Body of pancreas (tissue), 4 donors: ENCODE results near the gene RRP15. TPM values are rescaled to one million over a fixed set of nuclear protein-coding genes. Genes with fewer than 3 reads are reported as not detected.

ENCODE experiments used
- ATAC-seq: fragments of 150-250 bp; one replicate; pipeline ENCODE4 v1.9.1; 2016
- DNase-seq, 4 donors: peaks; one replicate each; pipeline ENCODE4 v3.0.0-alpha.2; 2019
- H3K27ac ChIP-seq, 4 donors: fragments of 200-600 bp; sonication (generic); 1 replicate in 3 of 4; 2 replicates in 1 of 4; pipeline versions ENCODE4 v1.5.1 to v1.6.1; 2016 to 2019; ENCODE audit warnings: mild to moderate bottlenecking in 1 of 4, mixed read lengths in 1 of 4, moderate library complexity in 1 of 4
- H3K27me3 ChIP-seq, 2 donors: fragments of 200-600 bp; sonication (generic); one replicate each; pipeline ENCODE4 v1.6.0; 2016; ENCODE audit warnings: mild to moderate bottlenecking in 1 of 2
- H3K36me3 ChIP-seq, 2 donors: fragments of 200-600 bp; sonication (generic); replicated peaks in 1 of 2; 2 replicates each; pipeline ENCODE4 v1.5.1; 2016; ENCODE audit warnings: low read depth in 2 of 2; ENCODE audit not compliant: insufficient read depth in 1 of 2
- H3K4me1 ChIP-seq: fragments of 200-600 bp; sonication (generic); one replicate; pipeline ENCODE4 v1.6.0; 2016
- H3K4me3 ChIP-seq, 2 donors: fragments of 200-600 bp; sonication (generic); 1 replicate in 1 of 2; 2 replicates in 1 of 2; pipeline ENCODE4 v1.5.1; 2016 to 2019
- H3K9me3 ChIP-seq, 3 donors: fragments of 200-600 bp; sonication (generic); 1 replicate in 2 of 3; 2 replicates in 1 of 3; pipeline ENCODE4 v1.5.1; 2016
- POLR2A ChIP-seq, 3 donors: fragments of 450-650 bp; IDR thresholded peaks; one replicate each; pipeline ENCODE4 v1.6.1; 2016; ENCODE audit warnings: antibody characterized with exemption in 3 of 3, mild to moderate bottlenecking in 2 of 3
- WGBS, 2 donors: methylation state at CpG; one replicate each; pipeline ENCODE4 v1.1.5; 2017; 5-methylcytosine and 5-hydroxymethylcytosine counted together
- intact Hi-C: fragments of 100-400 bp; cut with DNase I; formaldehyde crosslinking; loops from one replicate; pipeline ENCODE4 v1.15.1; 2023
- total RNA-seq, 2 donors: library from RNA; depleted of rRNA; stranded (reverse); fragments of >200 nt; gene quantifications; one replicate each; pipeline ENCODE4 v1.1.0, GENCODE V29; 2016
- TF ChIP-seq, protein P1 (sequence below), 7 experiments: fragments of 450-650 bp in 4 of 7; fragments of 200-600 bp in 3 of 7; sonication (generic) in 3 of 7; IDR thresholded peaks; one replicate each; pipeline ENCODE4 v1.5.1; 2016 to 2019; ENCODE audit warnings: antibody characterized with exemption in 7 of 7

Gene RRP15
- total RNA-seq, 2 donors from 2014 or later = 2.6 to 7.9 TPM

DNA sequence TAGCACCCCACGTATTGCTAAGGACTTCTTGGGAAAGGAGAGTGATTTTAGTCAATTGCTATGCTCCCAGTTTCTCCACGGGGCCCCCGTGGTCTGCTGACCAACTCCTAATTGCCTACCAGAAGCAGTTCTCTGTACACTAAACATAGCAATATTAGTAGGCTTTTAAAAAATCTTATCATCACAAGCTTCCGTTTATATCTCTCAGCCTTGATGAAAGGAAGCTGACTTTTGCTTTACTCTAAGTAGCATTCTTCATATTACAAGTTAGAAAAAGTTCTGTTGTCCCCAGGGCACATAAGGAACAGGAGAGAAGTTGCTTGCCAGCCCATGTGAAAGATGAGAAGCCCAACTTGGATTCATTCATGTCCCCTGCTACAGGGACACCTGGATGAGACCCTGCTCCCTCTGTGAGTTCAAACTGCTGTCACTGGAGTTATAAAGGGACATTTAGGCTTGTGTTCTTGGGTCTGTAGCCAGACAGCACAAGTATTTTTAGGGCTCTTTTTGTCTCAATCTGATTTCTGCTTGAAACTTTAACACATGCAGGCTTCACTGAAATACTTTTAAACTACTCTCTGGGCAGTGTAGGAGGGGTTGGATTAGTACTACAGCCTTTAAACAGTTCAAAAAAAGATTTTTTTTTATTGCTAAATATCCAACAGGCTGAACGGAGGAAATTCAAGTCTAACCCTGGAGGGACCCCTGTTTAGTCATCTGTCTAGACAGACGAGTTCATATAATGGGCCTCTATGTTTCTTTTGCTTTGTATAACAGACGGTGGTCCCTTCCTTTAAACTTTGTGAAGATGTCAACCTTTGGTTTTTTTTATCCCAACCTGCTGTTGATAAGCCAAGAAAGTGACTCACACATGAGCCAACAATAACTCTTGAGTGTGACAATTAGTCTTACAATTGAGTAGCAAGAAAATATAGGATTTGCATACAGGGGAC is 89.6 kb downstream of the RRP15 start:
- ATAC-seq (peak; percentile 20), DNase-seq (no peak)
- Histone ChIP-seq H3K36me3 (no peaks in the 10 kb centered on the region), H3K9me3 (no peaks in the 10 kb centered on the region), H3K4me3 (no peak overlapping the region), H3K27ac (no peak overlapping the region), H3K4me1 (peaks cover 17% of the 10 kb centered on the region), H3K27me3 (no peaks in the 10 kb centered on the region)
- intact Hi-C loops = no loop called here
- no peak for TF ChIP-seq POLR2A (IDR thresholded peaks at IDR 0.05)
- TF ChIP-seq, protein P1, sequence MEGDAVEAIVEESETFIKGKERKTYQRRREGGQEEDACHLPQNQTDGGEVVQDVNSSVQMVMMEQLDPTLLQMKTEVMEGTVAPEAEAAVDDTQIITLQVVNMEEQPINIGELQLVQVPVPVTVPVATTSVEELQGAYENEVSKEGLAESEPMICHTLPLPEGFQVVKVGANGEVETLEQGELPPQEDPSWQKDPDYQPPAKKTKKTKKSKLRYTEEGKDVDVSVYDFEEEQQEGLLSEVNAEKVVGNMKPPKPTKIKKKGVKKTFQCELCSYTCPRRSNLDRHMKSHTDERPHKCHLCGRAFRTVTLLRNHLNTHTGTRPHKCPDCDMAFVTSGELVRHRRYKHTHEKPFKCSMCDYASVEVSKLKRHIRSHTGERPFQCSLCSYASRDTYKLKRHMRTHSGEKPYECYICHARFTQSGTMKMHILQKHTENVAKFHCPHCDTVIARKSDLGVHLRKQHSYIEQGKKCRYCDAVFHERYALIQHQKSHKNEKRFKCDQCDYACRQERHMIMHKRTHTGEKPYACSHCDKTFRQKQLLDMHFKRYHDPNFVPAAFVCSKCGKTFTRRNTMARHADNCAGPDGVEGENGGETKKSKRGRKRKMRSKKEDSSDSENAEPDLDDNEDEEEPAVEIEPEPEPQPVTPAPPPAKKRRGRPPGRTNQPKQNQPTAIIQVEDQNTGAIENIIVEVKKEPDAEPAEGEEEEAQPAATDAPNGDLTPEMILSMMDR (IDR thresholded peaks at IDR 0.05) = no peak
- 55 to 59% methylated on average over 7 of the region's 7 CpGs for WGBS, 2 donors

DNA sequence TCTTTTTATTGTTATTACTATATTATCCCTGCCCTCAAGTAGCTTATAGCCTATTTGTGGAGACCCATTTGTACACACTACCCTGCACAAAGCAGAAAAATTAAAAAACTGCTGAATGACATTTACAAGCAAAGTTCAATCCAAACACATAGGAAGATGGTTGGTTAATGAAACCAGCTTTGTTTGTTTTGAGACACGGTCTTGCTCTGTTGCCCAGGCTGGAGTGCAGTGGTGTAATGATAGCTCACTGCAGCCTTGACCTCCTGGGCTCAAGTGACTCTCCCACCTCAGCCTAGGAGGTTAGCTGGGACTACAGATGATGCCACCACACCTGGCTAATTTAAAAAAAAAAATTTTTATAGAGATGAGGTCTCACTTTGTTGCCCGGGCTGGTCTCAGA is 91.6 kb downstream of the RRP15 start:
- Histone ChIP-seq H3K36me3 (no peaks in the 10 kb centered on the region), H3K9me3 (no peaks in the 10 kb centered on the region), H3K4me3 (no peak overlapping the region), H3K4me1 (peaks cover 34% of the 10 kb centered on the region), H3K27me3 (no peaks in the 10 kb centered on the region), H3K27ac (no peak overlapping the region)
- ATAC-seq (no peak), DNase-seq (no peak)
- no peak for TF ChIP-seq POLR2A (IDR thresholded peaks at IDR 0.05)
- TF ChIP-seq, protein P1 (IDR thresholded peaks at IDR 0.05) = no peak
- intact Hi-C loops = no loop called here
- 36 to 76% methylated on average over 2 of the region's 2 CpGs for WGBS, 2 donors

DNA sequence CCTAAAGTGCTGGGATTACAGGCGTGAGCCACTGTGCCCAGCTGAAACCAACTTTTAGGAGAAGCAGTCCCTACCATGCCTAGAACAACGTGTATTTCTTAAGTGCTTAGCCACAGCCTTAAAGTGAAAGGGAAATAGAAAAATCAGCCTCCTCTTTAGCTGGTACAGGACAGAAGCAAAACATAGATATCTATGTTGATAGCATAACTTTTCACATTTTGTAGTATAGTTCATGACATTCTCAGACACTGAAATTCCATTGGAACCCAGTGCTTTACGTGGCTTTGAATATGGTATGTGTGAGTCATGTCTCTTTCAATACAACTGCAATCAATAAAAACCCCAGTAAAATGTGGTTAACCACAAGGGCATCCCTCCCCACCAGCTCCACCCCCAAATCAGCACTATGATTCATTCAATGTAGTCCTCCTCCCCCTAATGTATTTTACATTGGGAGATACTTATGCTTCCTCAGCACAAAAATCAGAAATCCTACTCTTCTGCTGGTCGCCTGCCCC is 92.1 kb downstream of the RRP15 start:
- H3K27me3 ChIP-seq = no peaks in the 10 kb centered on the region
- no peaks in the 10 kb centered on the region for H3K36me3 ChIP-seq
- no peak overlapping the region for H3K4me3 ChIP-seq
- ATAC-seq (no peak), DNase-seq (no peak)
- TF ChIP-seq, protein P1 (IDR thresholded peaks at IDR 0.05) = no peak
- TF ChIP-seq POLR2A (IDR thresholded peaks at IDR 0.05) = no peak
- 56 to 57% methylated on average over 4 of the region's 4 CpGs for WGBS, 2 donors
- H3K9me3 ChIP-seq = no peaks in the 10 kb centered on the region
- no peak overlapping the region for H3K27ac ChIP-seq
- intact Hi-C loops = no loop called here
- peaks cover 33% of the 10 kb centered on the region for H3K4me1 ChIP-seq

DNA sequence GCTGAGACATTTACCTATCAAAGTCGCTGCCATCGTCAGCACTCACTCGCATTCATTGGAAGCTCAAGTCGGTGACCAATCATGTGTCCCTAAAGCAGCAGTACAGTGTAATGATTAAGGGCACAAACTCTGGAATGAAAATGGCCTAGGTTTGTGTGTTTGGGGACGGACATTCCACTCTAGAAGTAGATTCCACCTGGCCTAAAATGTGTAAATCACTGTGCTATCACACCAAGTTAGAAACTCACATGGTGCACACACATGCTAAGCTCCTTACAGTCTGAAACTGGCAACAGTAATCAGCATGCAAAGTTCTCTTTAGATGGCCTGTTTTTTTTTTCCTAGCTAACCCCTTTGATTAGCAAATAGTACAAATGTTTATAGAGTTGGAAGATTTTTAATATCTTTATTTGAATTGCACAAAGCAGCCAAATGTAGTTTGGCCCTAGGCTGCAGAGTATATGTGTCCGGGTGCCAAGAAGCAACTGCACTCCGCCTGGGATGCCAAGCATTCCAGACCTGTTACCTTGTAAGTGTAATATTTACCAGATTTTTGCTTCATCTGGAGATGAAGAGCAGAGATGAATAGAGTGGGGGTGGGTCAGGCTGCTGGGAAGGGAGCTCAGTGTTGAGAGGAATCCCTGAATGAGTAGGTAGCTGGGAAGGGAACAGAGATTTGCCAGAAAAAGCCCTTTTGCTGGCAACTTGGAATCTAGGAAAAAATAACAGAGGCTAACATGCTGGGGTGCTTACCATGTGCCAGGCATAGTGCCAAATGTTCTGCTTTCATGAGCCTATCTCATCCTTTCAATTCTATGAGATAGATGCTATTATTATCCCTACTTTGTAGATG is 95.3 kb downstream of the RRP15 start:
- intact Hi-C loops = no loop called here
- ATAC-seq = peak; percentile 89

More for the DNA sequence above, 95.3 kb downstream of the RRP15 start:
- H3K4me3 ChIP-seq = no peak overlapping the region
- TF ChIP-seq POLR2A (IDR thresholded peaks at IDR 0.05) = no peak
- TF ChIP-seq, protein P1 (IDR thresholded peaks at IDR 0.05) = no peak
- H3K36me3 ChIP-seq = no peaks in the 10 kb centered on the region
- peaks cover 33% of the 10 kb centered on the region for H3K4me1 ChIP-seq
- H3K27ac ChIP-seq = peak overlapping the region; percentile 25 to 63 (median 58)
- no peaks in the 10 kb centered on the region for H3K9me3 ChIP-seq
- peak; percentile 44 to 64 (median 61) for DNase-seq
- no peaks in the 10 kb centered on the region for H3K27me3 ChIP-seq
- 35 to 56% methylated on average over 7 of the region's 7 CpGs for WGBS, 2 donors
